DOHH2 (cell line): ENCODE results near the gene HSPBP1.

Experiments used
- H3F3A ChIP-seq: fragments of 200-600 bp; sonication (generic), shearing (Covaris generic); 2 replicates; pipeline ENCODE4 v1.6.0; 2016; ENCODE audit warnings: antibody characterized with exemption, mild to moderate bottlenecking; ENCODE audit not compliant: control insufficient read depth, insufficient read depth
- H3K27ac ChIP-seq: fragments of 200-600 bp; sonication (generic); 2 replicates; pipeline ENCODE4 v1.5.1; 2014; ENCODE audit warnings: low read depth, mild to moderate bottlenecking, low read length, moderate library complexity
- H3K27me3 ChIP-seq: fragments of 200-600 bp; sonication (generic); 2 replicates; pipeline ENCODE4 v1.6.1; 2014; ENCODE audit warnings: mild to moderate bottlenecking, low read length, mixed read lengths; ENCODE audit not compliant: control insufficient read depth
- H3K36me3 ChIP-seq: fragments of 200-600 bp; sonication (generic); 2 replicates; pipeline ENCODE4 v1.6.1; 2014; ENCODE audit warnings: mild to moderate bottlenecking, low read length, moderate library complexity, mixed read lengths; ENCODE audit not compliant: control insufficient read depth
- H3K4me1 ChIP-seq: fragments of 200-600 bp; sonication (generic); 2 replicates; pipeline ENCODE4 v1.6.1; 2014; ENCODE audit warnings: mild to moderate bottlenecking, low read length, mixed read lengths; ENCODE audit not compliant: control insufficient read depth
- H3K4me2 ChIP-seq: fragments of 200-600 bp; sonication (generic); 2 replicates; pipeline ENCODE4 v1.6.0; 2014; ENCODE audit warnings: mild to moderate bottlenecking, low read length, moderate library complexity
- H3K4me3 ChIP-seq: fragments of 200-600 bp; sonication (generic); 2 replicates; pipeline ENCODE4 v1.5.1; 2014; ENCODE audit warnings: mild to moderate bottlenecking, low read length, mixed read lengths
- H3K79me2 ChIP-seq: fragments of 200-600 bp; sonication (generic); 2 replicates; pipeline ENCODE4 v1.6.1; 2014; ENCODE audit warnings: mild to moderate bottlenecking, low read length, mixed read lengths; ENCODE audit not compliant: control insufficient read depth
- H3K9me2 ChIP-seq: fragments of 200-600 bp; sonication (generic); replicated peaks from 2 replicates; pipeline ENCODE4 v1.6.1; 2014; ENCODE audit warnings: mild to moderate bottlenecking, low read length, mixed read lengths; ENCODE audit not compliant: control insufficient read depth
- H3K9me3 ChIP-seq: fragments of 200-600 bp; sonication (generic); 2 replicates; pipeline ENCODE4 v1.6.1; 2014; ENCODE audit warnings: antibody characterized with exemption, low read length, mixed read lengths; ENCODE audit not compliant: control insufficient read depth, insufficient read depth
- H4K20me1 ChIP-seq: fragments of 200-600 bp; sonication (generic); 2 replicates; pipeline ENCODE4 v1.6.0; 2014; ENCODE audit warnings: low read depth, mild to moderate bottlenecking, antibody characterized with exemption, low read length, moderate library complexity; ENCODE audit not compliant: control insufficient read depth, insufficient read depth
- CTCF ChIP-seq: fragments of 200-600 bp; sonication (generic); IDR thresholded peaks from one replicate; pipeline ENCODE4 v1.5.1; 2014; ENCODE audit warnings: antibody characterized with exemption, mild to moderate bottlenecking, low read depth, low read length; ENCODE audit not compliant: poor library complexity, severe bottlenecking
- EZH2phosphoT487 ChIP-seq: fragments of 200-600 bp; sonication (generic); IDR thresholded peaks from 2 replicates; pipeline ENCODE4 v1.6.1; 2017; ENCODE audit warnings: borderline replicate concordance, mild to moderate bottlenecking, antibody characterized with exemption, low read length, moderate library complexity, mixed read lengths

Gene HSPBP1

GRCh38 chr19:55227241-55228014 is 52.5 kb downstream of the HSPBP1 start:
- H3K4me2 ChIP-seq = no peak overlapping the region

GRCh38 chr19:55226788-55227187 is 53.1 kb downstream of the HSPBP1 start:
- H3K27ac ChIP-seq = no peak overlapping the region
- no peaks in the 10 kb centered on the region for H3K9me2 ChIP-seq
- no peak overlapping the region for H3K4me3 ChIP-seq
- peaks cover 79% of the 10 kb centered on the region for H3K36me3 ChIP-seq
- H3K9me3 ChIP-seq = no peaks in the 10 kb centered on the region
- H4K20me1 ChIP-seq = peaks cover 21% of the 10 kb centered on the region; the same call in 1 of the 2 replicates
- H3K79me2 ChIP-seq = no peaks in the 10 kb centered on the region
- no peak overlapping the region for H3K4me2 ChIP-seq
- H3F3A ChIP-seq = no peaks in the 10 kb centered on the region
- no peaks in the 10 kb centered on the region for H3K4me1 ChIP-seq
- no peaks in the 10 kb centered on the region for H3K27me3 ChIP-seq
- TF ChIP-seq EZH2phosphoT487 (no peak), CTCF (no peak)

More at GRCh38 chr19:55227241-55228014, 52.5 kb downstream of the HSPBP1 start:
- Histone ChIP-seq H3K27me3 (no peaks in the 10 kb centered on the region), H3K79me2 (no peaks in the 10 kb centered on the region), H3K27ac (no peak overlapping the region), H3K36me3 (peaks cover 85% of the 10 kb centered on the region), H3K4me3 (no peak overlapping the region), H3K9me2 (no peaks in the 10 kb centered on the region), H3K4me1 (no peaks in the 10 kb centered on the region), H3K9me3 (no peaks in the 10 kb centered on the region), H3F3A (no peaks in the 10 kb centered on the region), H4K20me1 (peaks cover 21% of the 10 kb centered on the region; the same call in 1 of the 2 replicates)
- no peak for TF ChIP-seq CTCF
- no peak for TF ChIP-seq EZH2phosphoT487

GRCh38 chr19:55226273-55226672 is 53.6 kb downstream of the HSPBP1 start:
- H3F3A ChIP-seq = peaks cover 4% of the 10 kb centered on the region; the same call in 1 of the 2 replicates
- peaks cover 75% of the 10 kb centered on the region for H3K36me3 ChIP-seq
- no peak overlapping the region for H3K4me3 ChIP-seq
- TF ChIP-seq CTCF (no peak), EZH2phosphoT487 (no peak)
- no peaks in the 10 kb centered on the region for H3K9me3 ChIP-seq
- H3K79me2 ChIP-seq = no peaks in the 10 kb centered on the region
- H4K20me1 ChIP-seq = peaks cover 21% of the 10 kb centered on the region; the same call in 1 of the 2 replicates
- no peaks in the 10 kb centered on the region for H3K27me3 ChIP-seq
- H3K4me1 ChIP-seq = no peaks in the 10 kb centered on the region
- no peaks in the 10 kb centered on the region for H3K9me2 ChIP-seq
- H3K4me2 ChIP-seq = no peak overlapping the region
- H3K27ac ChIP-seq = no peak overlapping the region
